Glomerular endothelial cell (primary cell): ENCODE measurements around the gene RALGAPB. TPM values are rescaled to one million over a fixed set of nuclear protein-coding genes. Genes with fewer than 3 reads are reported as not detected.

ENCODE experiments used
- DNase-seq: peaks from one replicate; pipeline ENCODE4 v3.0.0-alpha.2; 2011; ENCODE audit warnings: low read depth, low spot score; ENCODE audit errors: extremely low read depth
- total RNA-seq: library from RNA; depleted of rRNA; stranded (reverse); fragments of >200 nt; gene quantifications from 2 replicates; pipeline ENCODE4 v1.2.3, GENCODE V29; 2015

RALGAPB gene
- total RNA-seq, 1 donor from 2014 or later, result 47.2 TPM

DNA sequence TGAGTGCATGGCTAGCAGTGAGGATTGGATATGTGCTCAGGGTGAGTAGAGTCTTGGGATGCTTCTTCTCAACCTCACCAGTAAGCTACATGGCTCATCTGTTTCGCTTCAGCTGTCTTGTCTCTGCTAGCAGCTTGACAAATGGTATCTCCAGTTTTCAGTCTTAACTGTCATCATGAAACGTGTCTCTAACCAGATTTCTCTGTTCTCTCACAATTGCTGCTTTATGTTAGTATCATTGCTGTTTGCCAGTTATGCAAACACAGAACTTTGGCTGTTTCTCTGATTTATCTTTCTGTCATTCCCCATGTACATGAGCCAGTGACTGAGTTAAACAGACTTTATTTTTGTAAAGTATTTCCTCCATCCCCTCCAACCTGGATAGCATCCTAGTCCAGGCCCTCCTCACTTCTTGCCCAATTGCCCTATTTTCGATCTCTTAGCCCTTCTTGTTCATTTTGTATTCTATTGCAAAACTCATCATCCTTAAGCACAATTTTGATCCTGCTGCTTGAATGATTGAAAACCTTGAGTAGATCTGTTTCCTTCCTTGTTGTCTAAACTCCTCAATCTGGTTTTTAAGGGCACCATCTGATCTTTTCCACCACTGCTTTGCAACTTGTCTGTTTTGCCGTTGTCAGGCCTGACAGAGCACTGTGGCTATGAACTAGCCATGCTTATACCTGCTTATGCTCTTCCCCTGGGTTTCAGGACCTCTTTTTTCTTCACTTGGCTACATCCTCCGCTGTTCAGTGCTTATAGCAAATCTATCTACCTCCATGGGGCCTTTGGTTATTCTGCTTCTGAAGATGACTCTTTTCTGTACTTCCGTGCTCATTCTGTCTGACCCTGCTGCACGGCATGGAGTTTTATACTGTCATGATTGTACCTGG, 70.6 kb downstream of the RALGAPB start:
- no peak for DNase-seq

DNA sequence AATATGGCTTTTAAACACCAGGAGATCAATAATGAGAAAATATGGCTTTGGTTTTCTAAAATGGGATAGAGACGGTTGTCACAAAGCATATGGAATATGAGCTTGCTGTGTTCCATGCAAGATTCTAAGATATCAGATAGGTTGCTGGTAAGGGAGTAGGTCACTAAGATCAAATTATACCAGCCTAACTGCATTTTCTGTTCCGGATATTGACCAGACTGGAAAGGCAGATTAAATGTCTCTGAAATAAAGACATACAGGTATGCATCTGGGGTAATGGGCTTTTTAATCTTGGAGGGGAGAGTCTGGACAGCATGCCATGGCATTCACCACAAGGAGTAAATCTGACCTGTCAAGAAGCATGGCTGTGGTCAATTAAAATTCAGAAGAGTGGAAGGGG, 73.1 kb downstream of the RALGAPB start:
- DNase-seq, result no peak

DNA sequence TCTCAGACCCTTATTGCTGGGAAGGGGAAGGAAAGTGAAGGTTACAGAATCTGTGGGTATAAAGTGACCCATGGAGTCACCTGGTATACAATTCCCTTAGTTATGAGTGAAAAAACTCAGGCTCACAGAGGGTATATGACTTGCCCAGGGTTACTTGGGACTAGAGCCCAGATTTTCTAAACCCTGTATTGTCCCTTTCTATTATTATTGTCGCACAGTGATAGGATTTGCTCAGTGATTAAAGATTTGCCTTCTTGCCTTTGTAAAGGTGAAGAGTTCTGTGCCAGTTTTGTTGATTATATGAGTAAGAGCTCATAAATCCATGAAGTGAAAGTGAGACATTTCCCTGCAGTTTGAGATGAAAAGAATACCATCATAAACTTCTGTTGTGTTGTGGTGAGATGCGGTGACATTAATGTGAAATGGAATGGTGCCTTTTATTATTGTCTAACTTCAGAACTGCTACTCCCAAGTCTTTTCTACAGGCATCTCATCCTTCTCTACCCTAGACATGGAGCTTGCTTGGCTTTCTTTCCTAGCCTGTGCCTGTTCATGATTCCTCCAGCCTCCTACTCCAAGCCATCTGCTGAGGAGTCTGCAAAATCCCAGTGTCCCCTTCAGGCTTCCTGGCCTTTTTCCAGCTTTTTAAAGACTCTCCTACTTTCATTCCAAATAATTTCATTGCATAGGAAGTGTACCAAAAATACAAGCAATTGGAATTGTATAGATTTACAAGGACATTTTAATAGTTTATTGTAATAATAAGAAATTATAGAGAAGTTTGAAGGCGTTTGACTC, 74.8 kb downstream of the RALGAPB start:
- DNase-seq, result no peak

DNA sequence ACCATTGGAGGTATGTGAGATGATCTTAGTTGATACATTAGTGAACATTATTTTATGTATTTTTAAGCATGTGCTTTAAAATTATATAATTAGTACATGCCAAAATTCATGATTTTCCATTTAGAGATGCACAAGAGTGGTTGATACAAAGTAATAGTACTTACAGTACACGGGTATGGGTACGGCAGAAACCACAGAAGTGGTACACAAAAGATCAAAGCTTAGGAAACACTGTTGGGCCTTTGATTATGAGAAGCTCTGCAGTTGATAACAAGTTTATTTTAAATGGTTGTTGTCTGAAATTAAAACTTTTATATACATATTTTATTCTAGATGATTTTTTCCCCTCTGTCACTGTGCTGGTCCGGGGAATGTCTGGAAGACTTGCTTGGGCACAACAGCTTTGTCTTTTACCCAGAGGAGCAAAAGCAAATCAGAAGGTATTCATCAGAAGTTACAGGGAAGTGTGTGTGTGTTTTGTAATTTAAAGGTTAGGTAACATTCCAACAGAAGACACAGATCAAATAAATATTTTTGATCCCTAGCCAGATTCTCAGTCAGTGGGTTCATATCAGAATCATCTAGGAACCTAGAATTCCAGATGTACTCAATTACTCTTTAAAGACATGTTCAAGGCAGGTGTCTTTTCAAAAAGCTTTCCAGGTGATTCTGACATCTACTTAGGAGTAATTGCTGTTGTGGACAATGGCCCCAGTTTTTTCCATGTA, 75.9 kb downstream of the RALGAPB start:
- DNase-seq, result no peak

DNA sequence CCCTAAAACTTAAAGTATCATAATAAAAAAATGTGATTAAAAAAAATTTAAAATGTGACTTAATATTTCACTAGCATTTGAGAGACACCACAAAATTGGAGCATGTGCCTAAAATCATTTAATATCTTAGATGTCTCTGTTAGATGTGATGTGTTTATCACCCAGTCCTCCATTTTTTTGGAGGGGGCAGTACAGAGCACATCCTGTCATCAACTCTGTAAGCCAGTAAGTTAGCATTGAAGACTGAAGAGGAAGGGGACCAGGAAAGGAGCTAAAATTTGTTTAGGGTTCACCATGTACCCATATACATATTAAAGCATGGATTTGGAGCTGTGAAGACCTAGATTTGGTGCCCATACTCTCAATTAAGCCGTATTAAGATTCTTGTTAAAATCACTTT, 77.6 kb downstream of the RALGAPB start:
- DNase-seq, result no peak

DNA sequence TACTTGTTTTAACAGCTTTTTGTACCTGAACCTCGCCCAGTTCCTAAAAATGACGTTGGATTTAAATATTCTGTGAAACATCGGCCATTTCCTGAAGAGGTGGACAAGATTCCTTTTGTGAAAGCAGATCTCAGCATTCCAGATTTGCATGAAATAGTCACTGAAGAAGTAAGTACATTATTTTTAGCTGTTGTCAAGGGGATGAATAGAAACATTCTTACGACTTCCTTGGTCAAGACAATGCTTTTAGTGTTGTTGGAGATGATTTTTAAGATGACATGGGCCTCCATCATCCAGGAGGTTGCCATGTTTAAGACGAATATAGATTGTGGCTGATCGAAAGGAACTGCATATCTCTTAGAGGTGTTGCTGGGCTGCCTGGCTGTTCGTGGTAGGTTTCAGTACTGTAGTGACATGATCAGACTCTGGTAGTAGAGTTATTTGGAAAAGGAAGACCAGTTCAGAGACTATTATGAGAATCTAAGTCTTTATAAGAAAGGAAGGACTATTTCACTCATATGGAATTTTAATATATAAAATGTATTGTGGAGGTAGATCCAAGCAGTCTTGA, 78.5 kb downstream of the RALGAPB start:
- DNase-seq, result no peak

DNA sequence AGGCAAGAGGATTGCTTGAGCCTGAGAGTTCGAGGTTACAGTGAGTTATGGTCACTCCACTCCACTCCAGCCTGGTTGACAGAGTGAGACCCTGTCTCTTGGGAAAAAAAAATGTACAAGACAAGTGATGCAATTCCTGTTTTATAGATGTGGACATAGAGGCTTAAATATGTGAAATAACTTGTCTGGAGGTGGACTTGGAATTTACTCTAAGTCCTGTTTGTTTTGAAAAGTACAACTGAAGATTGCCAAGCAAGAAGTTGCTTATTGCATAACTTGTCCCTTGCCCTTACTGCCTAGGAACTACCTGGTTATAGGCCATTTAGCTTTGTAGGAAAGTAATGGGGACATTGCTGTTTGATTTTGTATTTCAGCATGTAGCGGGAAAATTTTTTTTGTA, 82.3 kb downstream of the RALGAPB start:
- no peak for DNase-seq

DNA sequence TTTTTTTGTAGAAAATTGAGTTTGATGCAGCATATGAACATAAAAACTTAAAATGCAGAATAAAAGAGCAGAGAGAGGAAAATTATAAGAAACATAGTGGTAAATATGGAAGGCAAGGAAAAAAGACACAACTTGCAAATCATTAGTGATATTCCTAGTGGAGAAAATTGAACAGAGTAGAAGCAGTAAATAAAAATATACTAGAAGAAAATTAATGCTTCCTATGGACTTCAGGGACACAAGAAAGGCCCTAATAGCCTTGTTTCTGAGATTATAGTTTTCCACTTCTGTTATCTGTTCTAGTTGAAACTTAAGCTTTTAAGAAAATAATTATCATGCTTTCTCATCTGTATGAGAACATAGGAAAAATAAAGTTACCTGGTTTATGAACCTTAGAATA, 82.8 kb downstream of the RALGAPB start:
- DNase-seq, result no peak

DNA sequence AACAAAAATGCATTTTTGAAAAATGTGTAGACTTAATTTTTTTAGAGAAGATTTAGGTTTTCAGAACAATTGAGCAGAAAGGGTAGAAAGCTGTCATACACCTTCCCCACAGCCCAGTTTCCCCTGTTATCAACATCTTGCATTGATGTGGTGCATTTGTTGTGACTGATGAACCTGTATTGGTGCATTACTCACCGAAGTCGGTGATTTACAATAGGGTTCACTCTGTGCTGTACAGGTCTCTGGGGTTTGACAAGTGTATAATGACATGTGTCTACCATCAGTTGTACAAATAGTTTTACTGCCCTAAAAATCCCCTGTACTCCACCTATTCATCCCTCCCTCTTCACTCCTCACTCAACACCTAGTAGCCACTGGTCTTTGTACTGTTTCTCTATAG, 84.5 kb downstream of the RALGAPB start:
- DNase-seq, result no peak

DNA sequence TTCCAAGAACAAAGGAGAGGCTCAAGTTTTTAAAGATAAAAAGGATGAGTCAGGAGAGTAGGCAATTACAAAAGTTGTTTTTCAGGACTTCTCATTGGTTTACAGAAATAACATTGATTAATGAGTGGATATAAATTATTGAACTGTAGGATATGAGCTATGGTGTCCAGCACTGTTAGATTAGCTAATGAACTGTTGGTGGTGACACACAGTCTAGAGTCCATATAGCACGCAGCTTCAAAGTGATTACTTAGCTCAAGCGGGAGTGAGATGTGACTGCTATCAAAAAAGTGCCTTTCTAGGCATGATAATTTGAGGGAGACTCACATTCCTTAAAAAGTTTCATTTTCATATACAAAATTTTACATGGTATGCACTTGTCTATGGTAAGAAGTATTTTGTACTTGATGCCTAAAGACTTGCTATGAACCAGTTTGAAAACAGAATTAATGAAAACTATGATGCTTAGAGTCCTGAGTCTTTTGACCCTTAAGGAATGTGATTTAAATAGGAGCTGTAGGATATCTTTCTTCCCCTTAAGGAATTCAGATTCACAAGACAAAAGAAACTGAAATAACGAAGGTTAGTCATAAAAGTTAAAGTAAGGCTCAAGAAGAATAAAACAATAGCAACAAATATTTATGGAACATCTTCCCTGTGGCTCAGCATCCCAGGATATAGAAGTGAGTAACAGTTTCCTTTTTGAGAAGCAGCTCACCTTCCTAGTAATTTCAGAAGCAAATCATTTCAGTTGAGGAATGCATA, 86.1 kb downstream of the RALGAPB start:
- no peak for DNase-seq

DNA sequence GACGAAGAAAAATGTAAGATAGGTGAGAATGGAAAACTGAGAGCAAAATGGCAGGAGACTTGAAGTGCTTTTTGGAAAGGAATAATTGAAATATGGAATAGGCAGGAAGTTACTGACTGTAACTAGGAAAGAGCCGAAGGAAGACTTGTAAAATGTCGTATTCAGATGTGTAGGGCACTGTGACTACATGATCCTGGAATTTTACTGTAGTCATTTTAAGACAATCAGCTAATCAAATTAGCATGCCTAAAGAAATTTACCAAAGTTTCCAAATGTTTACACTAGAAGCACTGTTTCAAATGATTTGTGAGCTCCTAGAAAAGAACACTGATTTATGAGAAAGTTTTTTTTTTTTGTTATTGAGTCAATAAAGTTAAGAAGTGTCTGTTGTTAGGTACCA, 87.1 kb downstream of the RALGAPB start:
- DNase-seq, result no peak

DNA sequence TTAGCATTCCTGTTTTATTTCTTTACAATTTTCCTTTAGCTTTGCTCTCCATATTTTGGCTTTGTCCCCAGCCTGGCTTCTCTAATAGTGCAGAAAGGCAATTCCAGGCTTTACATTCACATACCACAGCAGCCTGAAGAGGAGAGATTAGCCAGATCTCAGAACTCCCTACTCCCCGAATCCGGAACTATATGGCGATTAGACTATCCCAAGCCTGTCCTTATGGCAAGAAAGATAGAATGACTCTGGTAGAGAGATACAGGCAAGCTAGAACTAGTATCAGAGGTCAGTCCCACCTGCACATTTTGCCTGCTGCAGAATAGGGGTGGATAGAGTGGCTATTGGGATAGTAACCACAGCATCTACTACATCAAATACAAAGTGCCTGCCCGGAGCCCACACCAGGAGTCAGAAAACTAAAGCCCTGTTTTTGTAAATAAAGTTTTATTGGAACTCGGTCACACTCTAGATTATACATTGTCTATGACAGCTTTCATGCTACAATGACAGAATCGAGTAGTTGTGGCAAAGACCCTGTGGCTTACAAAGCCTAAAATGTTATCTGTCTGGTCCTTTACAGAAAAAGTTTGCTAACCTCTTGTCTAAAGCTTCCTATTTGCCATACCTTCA, 91.3 kb downstream of the RALGAPB start:
- no peak for DNase-seq

DNA sequence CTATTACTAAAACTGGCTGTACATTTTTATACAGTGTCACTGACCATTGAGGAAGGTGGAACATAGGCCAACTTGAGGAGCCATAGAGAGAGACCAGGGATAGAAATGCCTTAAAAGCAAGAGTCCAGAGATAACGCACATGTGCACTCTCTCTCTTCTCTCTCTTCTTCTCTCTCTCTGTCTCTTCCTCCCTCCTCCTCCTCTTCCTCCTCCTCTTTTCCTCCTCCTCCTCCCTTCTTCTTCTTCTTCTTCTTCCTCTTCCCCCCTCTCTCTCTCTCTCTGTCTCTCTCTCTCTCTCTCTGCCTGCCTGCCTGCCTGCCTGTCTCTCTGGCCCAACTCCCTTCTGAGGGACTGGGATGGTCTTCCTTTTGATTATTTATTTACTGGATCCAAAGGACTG, 92.0 kb downstream of the RALGAPB start:
- no peak for DNase-seq

DNA sequence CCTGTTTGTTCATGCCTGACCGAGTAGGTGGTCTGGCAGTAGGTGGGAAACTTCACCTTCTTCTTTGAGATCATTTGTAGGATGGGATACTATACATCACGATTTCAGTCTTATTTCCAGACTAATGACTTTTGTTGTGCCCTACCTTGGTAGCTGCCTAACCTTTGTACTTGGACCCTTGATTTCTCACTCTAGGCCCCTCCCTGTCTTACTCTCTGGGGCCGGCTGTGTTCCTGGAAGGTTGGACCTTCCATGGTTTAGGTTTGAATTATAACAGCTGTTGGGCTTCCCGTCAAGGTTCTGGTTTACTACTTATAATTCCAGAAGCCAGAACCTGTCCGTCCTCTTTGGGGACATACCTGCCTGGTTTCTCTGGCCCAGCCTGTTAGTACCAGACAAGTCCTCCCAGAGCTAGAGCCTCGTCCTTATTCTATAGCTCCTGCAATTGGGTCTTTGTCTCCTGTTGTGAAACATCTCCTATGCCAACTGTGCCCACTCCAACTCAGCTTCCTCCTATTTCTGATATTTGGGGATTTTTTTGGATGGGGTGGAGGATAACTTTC, 93.5 kb downstream of the RALGAPB start:
- DNase-seq, result no peak

DNA sequence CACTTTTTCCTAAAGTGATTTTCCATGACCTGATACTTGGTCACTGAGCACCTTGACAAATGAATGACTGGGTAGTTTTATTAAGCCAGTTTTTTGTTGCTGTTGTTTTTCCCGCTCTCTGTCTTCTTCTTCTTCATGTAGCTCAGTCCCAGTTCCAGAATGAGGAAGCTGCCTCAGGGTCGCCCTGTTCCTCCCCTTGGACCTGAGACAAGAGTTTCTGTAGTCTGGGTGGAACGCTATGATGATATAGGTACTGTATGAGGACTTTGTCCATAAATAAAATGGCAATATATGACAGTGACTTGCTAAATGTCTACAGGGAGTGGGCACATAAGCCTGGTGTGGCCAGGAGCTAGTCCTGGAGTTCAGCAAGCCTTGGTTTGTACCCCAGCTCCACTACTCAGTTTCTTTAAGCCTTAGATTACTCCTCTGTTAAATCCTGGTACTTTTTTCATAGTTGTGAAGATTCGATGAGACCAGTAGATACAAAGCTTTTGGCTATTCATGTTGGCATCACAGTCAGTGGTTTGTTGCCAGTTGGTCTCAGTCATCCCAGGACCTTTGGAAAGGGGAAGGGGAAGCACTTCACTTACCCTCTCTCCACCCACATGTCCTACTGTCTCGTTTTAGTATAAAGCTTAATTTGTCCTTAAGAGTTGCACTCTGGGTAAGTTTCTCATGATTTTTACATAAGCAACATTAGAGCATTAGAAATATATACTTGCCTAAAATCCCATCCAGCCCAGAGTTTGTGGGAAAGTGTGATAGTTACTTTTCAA, 97.3 kb downstream of the RALGAPB start:
- DNase-seq, result no peak

DNA sequence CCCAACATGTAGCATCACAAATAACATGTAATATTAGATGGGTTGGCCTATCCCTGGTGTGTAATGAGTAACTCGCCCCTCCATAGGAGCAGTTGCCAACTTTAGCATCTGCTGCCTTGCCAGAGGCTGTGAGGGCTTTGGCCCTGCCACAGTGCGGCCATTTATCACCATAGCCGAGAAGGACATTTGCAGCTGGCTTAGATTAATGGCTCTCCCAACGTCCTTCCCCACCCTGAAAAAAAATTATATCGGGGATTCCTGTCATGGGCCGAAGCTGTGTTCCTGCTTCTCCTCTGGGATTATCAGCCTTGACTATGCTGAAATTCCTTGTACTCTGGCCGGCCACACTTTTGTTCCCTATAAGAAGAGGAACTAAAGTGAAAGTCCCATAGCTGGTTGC, 100.8 kb downstream of the RALGAPB start:
- DNase-seq, result no peak

DNA sequence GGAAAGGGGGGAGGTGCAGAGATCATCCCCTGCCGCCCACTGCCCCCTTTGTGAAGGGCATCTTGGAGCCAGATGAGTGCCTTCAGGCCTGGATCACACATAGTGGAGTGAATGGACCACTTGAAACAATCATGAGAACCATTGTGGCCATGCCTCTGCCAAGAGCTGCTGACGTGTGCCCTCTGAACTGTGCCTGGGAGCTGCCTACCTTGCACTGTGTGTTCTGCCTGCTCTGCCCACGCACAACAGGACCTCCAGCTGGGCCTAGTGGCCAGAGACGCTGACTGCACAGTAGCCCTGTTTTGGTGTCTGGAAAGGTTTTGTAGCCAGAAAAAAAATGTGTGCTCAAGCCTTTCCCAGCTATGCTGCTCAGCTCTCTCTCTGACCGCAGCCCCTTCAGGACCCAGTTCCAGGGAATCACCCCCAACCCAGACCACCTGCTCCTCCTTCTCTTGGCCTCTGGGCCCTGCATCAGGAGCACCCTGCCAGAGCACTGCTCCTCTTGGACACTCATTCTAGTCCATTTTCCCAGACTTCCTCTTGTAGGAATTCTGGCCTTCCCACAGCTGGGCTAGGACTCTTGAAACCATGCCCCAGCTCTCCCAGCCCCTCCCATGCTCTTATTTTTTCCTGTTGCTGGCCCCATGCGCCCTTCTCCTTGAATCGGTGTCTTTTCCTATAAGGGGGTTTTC, 106.7 kb downstream of the RALGAPB start:
- DNase-seq, result no peak

DNA sequence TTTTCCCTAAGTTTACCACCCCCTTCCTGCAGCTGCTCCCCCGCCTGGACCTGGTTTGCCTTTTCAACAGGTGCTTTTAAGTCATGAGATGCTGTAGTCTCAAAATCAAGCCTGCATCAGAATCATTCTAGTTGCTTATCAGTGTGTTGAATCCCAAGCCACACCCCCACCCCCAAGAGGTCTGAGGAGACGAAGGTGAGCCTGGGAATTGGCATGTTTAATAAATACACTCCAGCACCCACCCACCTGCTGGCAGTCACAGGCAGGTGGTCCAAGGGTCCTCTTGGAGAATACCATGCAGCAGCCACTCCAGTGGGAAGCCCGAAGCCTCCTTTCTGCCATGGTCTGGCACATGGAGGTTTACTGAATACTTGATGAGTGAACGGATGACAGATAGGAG, 107.3 kb downstream of the RALGAPB start:
- DNase-seq, result no peak
